VCaP (cell line): ENCODE measurements around the gene NACC2.

Experiments used
- H3K27ac ChIP-seq: fragments of 450-650 bp; 2 replicates; pipeline ENCODE4 v1.5.1; 2017
- CTCF ChIP-seq: fragments of 450-650 bp; conservative IDR thresholded peaks from 2 replicates; pipeline ENCODE4 v1.5.1; 2017; ENCODE audit warnings: mild to moderate bottlenecking, moderate library complexity

The NACC2 gene

GRCh38 chr9:135990468-135991429, 104.3 kb downstream of the NACC2 start:
- H3K27ac ChIP-seq, result peak overlapping the region; percentile 75
- TF ChIP-seq CTCF, result no peak

DNA sequence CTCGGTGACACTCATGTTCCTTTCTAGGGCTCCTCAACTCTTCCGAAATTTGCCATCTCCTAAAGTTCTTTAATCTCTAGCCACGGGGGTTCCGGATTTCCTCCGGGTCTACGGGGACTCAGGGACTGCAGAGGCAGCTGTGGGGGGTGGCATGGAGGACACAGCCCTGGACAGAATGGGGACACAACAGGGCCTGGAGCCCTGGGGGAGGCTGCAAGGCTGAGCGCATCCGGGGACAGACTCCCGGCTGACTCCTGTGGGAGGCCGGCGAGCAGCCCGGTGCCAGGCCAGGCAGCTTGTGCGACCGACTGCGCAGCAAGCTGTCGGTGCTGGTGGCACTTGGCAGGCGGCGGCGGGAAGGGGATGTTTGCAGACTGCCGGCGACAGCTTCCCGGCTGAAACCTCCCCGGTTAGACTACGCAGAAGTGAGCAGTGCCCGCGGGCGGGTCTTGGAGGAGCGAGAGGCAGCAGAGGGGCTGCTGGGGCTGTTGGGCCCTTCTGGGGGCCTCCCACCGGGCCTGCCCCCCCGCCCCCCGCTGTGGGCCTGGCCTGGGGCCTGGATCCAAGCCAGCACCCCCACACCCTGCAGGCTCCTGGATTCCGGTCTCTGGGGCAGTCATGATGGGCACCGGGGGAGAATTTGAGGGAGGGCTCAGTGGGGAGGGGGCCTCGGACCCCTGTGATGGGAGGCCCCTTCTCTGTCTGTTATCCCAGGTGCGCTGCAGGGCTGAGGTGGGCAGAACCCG, 105.2 kb downstream of the NACC2 start:
- peak overlapping the region; percentile 75 for H3K27ac ChIP-seq
- TF ChIP-seq CTCF, result no peak

GRCh38 chr9:135989157-135989556, 105.9 kb downstream of the NACC2 start:
- H3K27ac ChIP-seq, result peak overlapping the region; percentile 75
- no peak for TF ChIP-seq CTCF

- no peak for TF ChIP-seq CTCF
- no peak overlapping the region for H3K27ac ChIP-seq
Measured at GRCh38 chr9:135988493-135988892, 106.6 kb downstream of the NACC2 start.

DNA sequence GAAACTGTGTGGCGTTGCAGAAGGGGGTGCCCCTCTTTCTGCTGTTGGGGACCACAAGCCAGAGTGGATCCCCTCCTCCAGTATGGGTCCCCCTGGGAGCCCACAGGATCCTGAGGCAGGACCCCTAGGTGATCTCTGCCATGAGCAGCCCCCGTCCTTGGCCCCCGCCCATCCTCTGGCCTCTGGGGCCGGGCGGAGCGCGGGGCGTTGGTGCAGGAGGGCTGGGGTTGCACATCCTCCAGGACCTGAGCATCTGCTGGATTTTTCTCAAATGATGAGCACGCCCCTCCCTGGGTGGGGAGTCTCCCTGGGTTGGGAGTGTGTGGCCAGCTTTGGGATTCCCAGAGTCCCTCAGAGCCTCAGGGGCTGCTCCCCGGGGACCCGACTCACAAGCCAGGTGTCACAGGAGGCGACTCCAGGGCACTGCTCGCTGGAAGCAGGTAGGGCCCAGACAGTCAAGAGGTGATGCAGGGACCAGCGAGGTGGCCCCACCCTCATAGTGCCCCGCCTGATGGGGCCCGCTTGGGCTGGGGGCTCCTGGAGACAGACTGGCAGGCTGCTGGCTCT, 107.2 kb downstream of the NACC2 start:
- no peak for TF ChIP-seq CTCF
- H3K27ac ChIP-seq, result no peak overlapping the region

GRCh38 chr9:135986605-135987004, 108.5 kb downstream of the NACC2 start:
- TF ChIP-seq CTCF, result no peak

GRCh38 chr9:135985889-135986288, 109.2 kb downstream of the NACC2 start:
- no peak for TF ChIP-seq CTCF
- no peak overlapping the region for H3K27ac ChIP-seq

More at GRCh38 chr9:135986605-135987004, 108.5 kb downstream of the NACC2 start:
- no peak overlapping the region for H3K27ac ChIP-seq
